HG03565 (cell line): ENCODE results near the gene DEDD2.

ENCODE experiments used
- ATAC-seq: cut with Tn5 transposase; IDR thresholded peaks from one replicate; pipeline ENCODE4 v1.9.1; 2021; ENCODE audit warnings: mild to moderate bottlenecking, moderate library complexity; ENCODE audit not compliant: unreplicated experiment

Gene DEDD2

GRCh38 chr19:42174188-42174587, 43.3 kb downstream of the DEDD2 start:
- no peak for ATAC-seq

GRCh38 chr19:42173695-42174094, 43.8 kb downstream of the DEDD2 start:
- ATAC-seq, result no peak

- no peak for ATAC-seq
Measured at GRCh38 chr19:42172261-42172660, 45.2 kb downstream of the DEDD2 start.

GRCh38 chr19:42170715-42171114, 46.8 kb downstream of the DEDD2 start:
- ATAC-seq, result no peak

DNA sequence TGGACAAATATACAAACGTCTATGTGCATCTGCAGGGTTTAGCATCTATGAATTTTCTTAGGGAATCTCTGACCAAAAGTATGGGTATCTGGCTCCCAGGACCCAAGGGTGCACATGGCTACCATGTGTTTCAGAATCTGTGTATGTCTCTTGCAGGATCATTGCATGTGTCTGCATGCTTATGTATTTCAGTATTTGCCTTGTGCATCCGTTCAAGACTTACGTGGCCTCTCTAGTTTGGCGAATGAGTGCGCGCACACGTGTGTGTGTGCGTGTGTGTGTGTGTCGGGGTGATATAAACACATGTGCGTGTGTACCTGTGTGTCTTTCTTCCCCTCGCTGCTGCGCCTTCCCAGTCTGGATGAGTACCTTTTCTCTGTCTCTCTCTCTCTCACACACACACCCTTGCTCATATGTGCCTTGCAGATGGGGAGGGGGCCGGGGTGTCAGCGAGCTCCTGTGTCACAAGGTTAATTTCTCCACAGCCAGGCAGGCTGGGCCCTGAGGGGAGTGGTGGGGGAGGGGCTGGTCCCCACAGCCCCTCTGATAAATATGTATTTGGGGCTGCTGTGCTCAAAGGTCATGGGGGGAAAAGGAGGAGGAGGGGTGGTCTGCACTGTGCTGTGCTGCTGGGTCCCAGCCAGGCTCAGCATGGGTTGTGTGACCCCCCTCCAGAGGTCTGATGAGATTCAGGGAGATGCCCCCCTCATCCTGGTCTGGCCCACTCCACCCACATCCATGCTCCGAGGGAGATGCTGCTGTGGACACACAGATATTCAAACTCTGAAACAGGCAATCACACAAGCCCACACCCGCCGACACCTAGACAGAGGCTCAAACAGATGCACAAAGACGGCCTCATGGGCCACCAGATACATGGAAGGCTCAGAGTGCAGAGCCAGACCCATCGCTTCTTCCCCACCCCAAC, 47.7 kb downstream of the DEDD2 start:
- no peak for ATAC-seq

- no peak for ATAC-seq
Measured at GRCh38 chr19:42168206-42168605, 49.3 kb downstream of the DEDD2 start.

GRCh38 chr19:42166316-42166715, 51.2 kb downstream of the DEDD2 start:
- ATAC-seq, result no peak

GRCh38 chr19:42165146-42165545, 52.3 kb downstream of the DEDD2 start:
- no peak for ATAC-seq

DNA sequence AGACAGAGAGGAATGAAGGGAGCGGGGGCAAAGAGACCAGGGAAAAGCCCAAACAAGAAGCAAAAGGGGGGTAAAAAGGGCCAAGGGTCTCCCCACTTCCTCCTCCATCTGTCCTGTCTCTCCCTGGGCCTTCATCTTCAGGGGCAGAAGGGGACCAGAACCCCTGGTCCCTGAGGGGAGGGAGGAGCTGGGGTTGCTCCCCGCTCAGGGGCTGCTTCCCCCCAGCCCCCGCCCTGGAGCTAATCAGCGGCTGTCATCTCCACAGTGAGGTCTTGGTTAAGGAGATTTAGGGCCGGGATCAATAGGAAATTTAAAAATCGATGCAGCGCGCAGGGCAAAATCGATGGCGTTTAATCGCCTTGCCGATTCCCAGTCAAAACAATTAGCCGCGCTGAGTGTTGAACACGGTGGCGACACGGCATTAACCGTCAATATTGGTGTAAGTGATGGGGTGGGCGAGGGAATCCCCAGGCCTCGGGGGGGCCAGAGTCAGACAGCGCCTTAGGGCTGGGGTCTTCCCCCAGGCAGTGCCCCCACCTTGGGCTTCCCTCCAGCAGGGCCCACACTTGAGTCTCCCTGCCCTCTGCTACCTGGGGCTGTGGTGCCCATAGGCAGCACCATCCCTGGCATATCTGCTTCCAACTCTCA, 55.7 kb downstream of the DEDD2 start:
- ATAC-seq, result no peak

- ATAC-seq, result no peak
Measured at GRCh38 chr19:42159942-42160341, 57.5 kb downstream of the DEDD2 start.

- ATAC-seq, result no peak
Measured at GRCh38 chr19:42158926-42159325, 58.6 kb downstream of the DEDD2 start.

DNA sequence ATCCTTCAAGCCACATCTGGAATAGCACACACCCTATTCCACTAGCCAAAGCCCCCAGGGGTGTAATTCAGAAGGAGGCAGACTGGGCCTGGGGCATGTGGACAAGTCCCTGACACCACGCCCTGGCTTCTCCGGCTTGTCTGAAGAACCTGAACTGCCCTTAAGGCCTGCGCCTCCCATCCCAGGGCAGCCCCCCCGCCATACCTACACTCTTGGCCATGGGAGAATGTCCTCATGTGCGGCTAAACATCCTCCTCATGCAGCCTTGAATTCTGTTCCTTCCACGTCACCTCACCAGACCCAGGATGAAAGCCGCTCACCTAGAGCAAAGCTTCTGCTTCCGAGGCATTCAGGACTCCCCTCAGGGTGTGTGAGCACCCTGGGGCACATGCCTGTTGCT, 60.9 kb downstream of the DEDD2 start:
- ATAC-seq, result no peak

- ATAC-seq, result no peak
Measured at GRCh38 chr19:42155796-42156195, 61.7 kb downstream of the DEDD2 start.

DNA sequence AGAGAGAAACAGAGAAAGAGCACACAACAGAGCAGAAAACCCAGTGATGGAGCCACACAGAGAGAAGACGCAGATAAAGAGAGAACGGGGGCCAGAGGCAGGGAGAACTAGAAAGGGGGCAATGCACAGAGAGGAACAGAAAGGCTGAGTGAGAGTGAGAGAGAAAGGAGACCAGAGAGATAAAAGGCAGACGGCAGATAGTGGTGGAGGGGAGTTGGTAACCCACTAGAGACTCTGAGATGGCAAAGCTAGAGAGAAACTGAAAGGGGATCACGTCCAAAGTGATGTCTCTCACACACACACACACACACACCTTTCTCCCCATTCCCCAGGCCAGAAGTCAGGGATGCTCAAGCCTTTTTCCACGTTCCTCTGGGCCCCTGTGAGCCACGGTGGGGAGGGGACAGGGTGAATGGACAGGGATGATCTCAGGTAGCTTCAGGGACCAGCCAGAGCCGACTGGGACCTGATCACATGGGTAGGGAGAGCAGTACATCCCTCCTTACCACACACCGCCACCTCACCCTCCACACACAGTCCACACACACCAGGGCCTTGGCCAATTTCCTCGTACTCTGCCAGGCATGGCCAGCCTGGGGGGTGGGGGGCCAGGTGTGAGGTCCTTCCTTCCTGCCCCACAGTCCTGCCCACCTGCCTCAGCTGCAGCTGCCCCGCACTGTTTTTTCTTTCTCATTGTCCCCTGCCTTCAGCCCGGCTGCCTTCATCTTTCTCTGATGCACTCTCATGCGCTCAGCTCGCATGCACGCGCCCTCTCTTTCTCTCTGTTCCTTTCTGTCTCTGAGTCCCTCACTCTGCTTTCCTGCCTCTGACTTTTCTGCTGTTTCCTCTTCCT, 62.8 kb downstream of the DEDD2 start:
- ATAC-seq, result no peak

DNA sequence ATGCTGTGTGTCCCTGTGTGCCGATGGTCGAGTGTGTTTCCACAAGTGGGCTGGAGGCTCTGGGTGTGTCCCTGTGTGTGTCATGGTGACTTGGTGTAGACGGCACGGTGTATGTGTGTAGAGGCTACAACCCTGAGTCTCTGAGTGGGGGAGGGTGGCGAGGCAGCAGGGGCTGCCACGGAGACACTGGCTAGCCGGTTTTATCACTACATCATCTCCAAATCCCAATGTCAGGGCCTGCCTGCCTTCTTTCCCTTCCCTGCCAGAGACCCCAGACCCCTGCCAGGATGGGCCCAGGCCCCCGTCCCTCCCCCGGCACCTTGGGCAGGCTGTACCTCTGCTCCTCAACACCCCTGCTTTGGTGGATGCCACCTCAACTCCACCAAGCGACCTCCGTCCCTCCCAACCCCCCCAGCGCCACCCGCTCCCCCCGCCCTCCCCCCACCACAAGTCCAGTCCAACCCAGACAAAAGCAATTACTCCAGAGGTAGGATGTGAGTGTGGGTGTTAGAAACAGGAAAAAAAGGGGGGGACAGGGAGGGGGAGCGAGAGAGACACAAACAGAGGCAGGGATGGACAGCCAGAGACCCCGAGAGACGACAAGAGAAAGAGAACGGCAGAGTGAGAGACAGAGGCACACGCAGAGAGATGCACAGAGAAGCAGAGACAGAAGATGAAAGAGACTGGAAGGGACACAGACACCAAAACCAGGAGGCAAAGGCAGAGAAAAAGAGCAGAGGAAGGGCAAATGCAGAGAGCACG, 63.6 kb downstream of the DEDD2 start:
- no peak for ATAC-seq

GRCh38 chr19:42152910-42153671, 64.4 kb downstream of the DEDD2 start:
- ATAC-seq, result no peak

DNA sequence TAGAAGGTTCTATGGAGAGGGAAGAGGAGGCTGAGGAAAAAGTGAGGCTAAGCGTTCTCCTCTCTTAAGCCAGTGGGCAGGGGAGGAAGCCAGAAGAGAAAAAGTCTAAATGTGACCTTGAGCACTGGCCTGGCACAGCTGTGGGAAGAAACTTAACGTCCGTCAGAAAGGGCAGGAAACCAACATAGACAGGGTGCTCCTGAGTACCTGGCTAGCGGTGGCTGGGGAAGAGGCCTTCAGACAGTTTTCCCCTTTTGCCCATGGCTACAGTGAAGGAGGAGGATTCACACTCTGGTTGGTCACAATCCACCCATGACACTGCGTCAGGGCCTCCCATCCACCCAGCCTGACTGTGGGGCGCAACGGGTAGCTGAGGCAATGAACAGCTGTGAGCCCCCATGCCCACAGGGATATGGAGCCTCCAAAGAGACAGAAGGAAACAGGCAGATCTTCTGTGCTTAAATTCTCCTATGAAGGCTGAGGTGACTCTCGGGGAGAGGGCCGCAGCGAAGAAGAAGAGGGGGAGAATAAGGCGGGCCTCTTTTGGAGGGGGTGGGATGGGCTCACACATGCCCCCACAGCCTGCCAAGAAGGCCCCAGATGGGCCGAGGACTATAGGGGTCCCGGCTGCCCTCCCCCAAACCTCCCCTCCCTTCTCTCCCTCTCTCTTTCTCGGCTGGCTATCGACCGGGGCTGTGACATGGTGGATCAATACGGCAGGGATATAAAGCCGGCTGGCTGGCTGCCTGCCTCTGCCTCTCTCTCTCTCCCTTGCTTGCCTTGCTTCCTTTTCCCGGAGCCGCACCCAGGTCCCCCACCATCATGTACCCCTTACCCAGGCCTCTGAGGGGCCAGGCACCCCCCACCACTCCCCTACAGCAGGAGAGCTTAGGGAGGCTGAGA, 65.4 kb downstream of the DEDD2 start:
- no peak for ATAC-seq

GRCh38 chr19:42150911-42151361, 66.5 kb downstream of the DEDD2 start:
- ATAC-seq, result no peak

GRCh38 chr19:42150364-42150763, 67.1 kb downstream of the DEDD2 start:
- no peak for ATAC-seq
